Lower leg skin (tissue), 3 donors: ENCODE results near the gene SMOC1.

Experiments used
- CTCF ChIP-seq, 3 donors: fragments of 450-650 bp; IDR thresholded peaks; one replicate each; pipeline ENCODE4 v1.5.1; 2016; ENCODE audit warnings: antibody characterized with exemption in 3 of 3, mild to moderate bottlenecking in 3 of 3, moderate library complexity in 2 of 3
- POLR2A ChIP-seq, 2 donors: fragments of 450-650 bp; IDR thresholded peaks; one replicate each; pipeline ENCODE4 v1.6.1; 2016 to 2017; ENCODE audit warnings: antibody characterized with exemption in 2 of 2, mild to moderate bottlenecking in 1 of 2, moderate library complexity in 1 of 2

GRCh38 chr14:70004791-70005190, 125.6 kb downstream of the SMOC1 start:
- TF ChIP-seq POLR2A (IDR thresholded peaks at IDR 0.05) (no peak), CTCF (IDR thresholded peaks at IDR 0.05) (no peak)
